ENCODE results near the gene POTEC.
"Not testable (repeated sequence)": the region's sequence is repeated elsewhere in the genome, so short reads cannot be mapped to it uniquely, and the experiment has no call there.

The POTEC gene

DNA sequence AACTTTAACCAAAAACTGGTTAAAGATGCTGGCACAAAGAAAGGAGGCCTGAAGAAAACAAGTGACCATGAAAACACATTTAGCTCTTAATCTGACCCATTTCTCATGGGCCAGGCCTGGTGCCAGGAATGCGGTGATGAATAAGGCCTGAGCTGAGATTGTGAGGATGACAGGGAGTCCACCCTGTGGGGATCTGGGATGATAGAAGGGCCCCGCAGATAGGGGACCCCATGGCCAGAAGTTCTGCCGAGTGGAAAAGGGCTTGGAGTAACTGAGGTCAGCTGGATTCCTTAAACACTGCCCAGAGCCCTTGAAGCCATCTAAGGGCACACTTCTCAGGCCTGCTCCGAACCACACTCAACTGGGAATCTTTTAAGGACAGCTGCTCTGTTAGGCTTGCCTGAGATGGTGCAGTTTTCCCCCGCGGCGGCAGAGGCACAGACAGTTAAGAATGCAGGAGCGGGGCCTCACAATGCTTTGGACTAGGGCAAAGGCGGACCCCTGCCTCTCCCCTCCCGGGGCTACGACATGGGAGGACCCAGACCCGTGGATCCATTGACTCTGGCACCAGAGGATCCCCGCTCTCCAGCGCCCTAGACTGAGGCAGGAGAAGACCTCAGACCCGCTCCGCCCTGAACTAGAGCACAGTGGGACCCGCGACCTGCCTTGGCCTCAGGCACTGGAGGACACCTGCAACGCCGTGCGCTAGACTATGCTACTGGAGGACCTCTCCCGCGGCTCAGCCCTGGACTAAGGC lies 70.0 kb downstream of the POTEC start:
- H3K4me1 Mint-ChIP-seq; DNase-seq (ENCODE audit: low spot score in 2 of 2); H3K4me3 Mint-ChIP-seq; H3K27ac Mint-ChIP-seq; H3K27me3 Mint-ChIP-seq; H3K9me3 Mint-ChIP-seq; H3K36me3 Mint-ChIP-seq; ATAC-seq (ENCODE audit: low read depth): not testable (repeated sequence)

DNA sequence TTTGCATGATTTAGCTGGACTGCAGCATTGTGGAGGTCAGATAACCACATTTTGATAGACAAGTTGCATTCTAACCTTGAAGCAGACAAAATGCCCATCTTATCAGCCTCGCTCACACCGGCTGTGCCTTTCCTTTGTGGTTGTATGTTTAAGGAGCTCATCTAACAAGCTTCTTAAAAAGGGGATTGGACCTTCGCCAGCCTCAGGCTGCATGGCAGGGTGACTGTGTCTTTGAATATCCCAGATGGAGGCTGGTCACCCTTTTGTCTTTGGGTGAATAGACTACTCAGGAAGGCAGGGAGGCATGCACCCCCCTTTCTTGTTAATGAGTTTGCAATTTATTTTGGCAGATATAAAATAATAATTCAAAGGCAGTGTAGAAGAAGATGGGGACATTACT lies 72.1 kb downstream of the POTEC start:
- H3K9me3 Mint-ChIP-seq; H3K27me3 Mint-ChIP-seq; H3K4me3 Mint-ChIP-seq; DNase-seq (ENCODE audit: low spot score in 2 of 2); H3K36me3 Mint-ChIP-seq; H3K27ac Mint-ChIP-seq; H3K4me1 Mint-ChIP-seq; ATAC-seq (ENCODE audit: low read depth): not testable (repeated sequence)

DNA sequence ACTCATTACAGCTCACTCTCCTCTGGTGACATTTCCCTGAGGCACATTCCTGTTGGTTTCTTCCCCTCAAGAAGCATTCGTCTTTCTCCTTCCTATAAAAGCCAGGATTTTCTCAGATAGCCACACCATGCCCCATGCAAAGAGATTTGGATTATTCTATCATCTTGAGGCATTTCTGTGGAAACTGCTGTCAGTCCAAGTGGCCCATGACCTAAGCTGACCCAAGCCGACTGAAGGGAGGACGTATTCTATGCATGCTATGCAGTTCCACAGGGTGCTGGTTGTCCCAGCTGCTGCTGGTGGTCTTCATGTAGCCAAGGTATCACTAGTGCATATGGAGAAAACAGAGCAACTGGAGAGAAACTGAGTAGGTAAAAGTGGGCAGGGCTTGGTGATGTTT lies 73.0 kb downstream of the POTEC start:
- H3K4me1 Mint-ChIP-seq, result not testable (repeated sequence)

DNA sequence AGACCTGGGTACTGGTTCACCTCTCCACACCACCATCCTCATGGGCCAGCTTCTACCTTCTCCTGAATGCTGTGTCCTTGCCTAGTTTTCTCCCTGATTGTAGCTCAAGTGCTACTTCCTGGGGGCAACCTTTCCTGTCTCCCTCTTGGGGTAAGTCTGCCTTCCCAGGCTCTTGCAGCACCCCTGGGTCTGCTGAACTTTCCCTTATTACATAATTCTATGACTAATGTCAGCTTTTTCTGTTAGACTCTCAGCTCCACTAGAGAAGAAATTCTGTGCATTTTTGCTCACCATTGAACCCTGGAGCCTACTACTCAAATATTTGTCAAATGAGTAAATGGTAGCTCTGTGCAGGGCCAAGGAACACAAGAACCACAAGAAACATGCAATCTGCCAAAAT lies 73.4 kb downstream of the POTEC start:
- not testable (repeated sequence) for H3K36me3 Mint-ChIP-seq; H3K4me1 Mint-ChIP-seq; H3K27me3 Mint-ChIP-seq; H3K9me3 Mint-ChIP-seq; DNase-seq (ENCODE audit: low spot score in 2 of 2); H3K27ac Mint-ChIP-seq; ATAC-seq (ENCODE audit: low read depth); H3K4me3 Mint-ChIP-seq

More for the DNA sequence above, 73.0 kb downstream of the POTEC start:
- not testable (repeated sequence) for H3K27ac Mint-ChIP-seq; H3K4me3 Mint-ChIP-seq; ATAC-seq (ENCODE audit: low read depth); DNase-seq (ENCODE audit: low spot score in 2 of 2); H3K9me3 Mint-ChIP-seq; H3K36me3 Mint-ChIP-seq; H3K27me3 Mint-ChIP-seq

DNA sequence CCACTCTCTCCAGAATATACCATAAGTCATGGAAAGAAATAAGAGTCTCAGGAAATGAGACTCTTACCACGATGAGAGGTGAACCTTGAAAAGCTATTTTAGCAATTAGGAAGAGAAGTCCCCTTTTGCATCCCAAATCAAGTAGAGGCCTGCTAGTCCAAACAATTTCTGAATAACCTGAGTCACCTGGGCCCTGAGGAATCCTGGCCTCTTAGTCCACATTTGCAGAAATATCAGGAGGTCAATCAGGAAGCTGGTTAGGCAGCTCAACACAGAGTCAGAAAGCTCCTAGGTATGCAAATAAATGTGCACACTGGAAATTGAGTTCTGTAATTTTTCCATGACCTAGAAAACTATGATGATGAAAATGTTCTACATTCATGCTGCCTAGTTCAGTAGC lies 77.4 kb downstream of the POTEC start:
- ATAC-seq (ENCODE audit: low read depth); H3K27me3 Mint-ChIP-seq; H3K4me1 Mint-ChIP-seq; H3K9me3 Mint-ChIP-seq; H3K4me3 Mint-ChIP-seq; H3K27ac Mint-ChIP-seq; DNase-seq (ENCODE audit: low spot score in 2 of 2); H3K36me3 Mint-ChIP-seq: not testable (repeated sequence)

Measured in memory B cell (primary cell).